Measurements from ENCODE around the gene VWF.

- TF ChIP-seq, protein P1, sequence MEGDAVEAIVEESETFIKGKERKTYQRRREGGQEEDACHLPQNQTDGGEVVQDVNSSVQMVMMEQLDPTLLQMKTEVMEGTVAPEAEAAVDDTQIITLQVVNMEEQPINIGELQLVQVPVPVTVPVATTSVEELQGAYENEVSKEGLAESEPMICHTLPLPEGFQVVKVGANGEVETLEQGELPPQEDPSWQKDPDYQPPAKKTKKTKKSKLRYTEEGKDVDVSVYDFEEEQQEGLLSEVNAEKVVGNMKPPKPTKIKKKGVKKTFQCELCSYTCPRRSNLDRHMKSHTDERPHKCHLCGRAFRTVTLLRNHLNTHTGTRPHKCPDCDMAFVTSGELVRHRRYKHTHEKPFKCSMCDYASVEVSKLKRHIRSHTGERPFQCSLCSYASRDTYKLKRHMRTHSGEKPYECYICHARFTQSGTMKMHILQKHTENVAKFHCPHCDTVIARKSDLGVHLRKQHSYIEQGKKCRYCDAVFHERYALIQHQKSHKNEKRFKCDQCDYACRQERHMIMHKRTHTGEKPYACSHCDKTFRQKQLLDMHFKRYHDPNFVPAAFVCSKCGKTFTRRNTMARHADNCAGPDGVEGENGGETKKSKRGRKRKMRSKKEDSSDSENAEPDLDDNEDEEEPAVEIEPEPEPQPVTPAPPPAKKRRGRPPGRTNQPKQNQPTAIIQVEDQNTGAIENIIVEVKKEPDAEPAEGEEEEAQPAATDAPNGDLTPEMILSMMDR (conservative IDR thresholded peaks at IDR 0.05; ENCODE audit: low read depth, low read length), result no peak
- TF ChIP-seq, protein P2, sequence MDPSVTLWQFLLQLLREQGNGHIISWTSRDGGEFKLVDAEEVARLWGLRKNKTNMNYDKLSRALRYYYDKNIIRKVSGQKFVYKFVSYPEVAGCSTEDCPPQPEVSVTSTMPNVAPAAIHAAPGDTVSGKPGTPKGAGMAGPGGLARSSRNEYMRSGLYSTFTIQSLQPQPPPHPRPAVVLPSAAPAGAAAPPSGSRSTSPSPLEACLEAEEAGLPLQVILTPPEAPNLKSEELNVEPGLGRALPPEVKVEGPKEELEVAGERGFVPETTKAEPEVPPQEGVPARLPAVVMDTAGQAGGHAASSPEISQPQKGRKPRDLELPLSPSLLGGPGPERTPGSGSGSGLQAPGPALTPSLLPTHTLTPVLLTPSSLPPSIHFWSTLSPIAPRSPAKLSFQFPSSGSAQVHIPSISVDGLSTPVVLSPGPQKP (IDR thresholded peaks at IDR 0.05; ENCODE audit: borderline replicate concordance, low read depth, low read length), result no peak
- TF ChIP-seq FOS (IDR thresholded peaks at IDR 0.05; ENCODE audit: low read depth, low read length), result no peak
- TF ChIP-seq RCOR1 (IDR thresholded peaks at IDR 0.05; ENCODE audit: insufficient replicate concordance, low read length), result no peak
- no peak for TF ChIP-seq BHLHE40 (IDR thresholded peaks at IDR 0.05; ENCODE audit: low read depth, low read length)
- no peak for TF ChIP-seq MXI1 (IDR thresholded peaks at IDR 0.05; ENCODE audit: borderline replicate concordance, low read depth, low read length)
- no peak for TF ChIP-seq CEBPB (IDR thresholded peaks at IDR 0.05; ENCODE audit: low read depth, low read length)
- no peak for TF ChIP-seq POLR2A (IDR thresholded peaks at IDR 0.05; ENCODE audit: low read depth, low read length)
Measured at GRCh38 chr12:6074427-6074826, 50.0 kb downstream of the VWF start.

Measured in IMR-90 (cell line).